ACHN (cell line): ENCODE data around the gene FBLN2.
"Not testable (repeated sequence)": the region's sequence is repeated elsewhere in the genome, so short reads cannot be mapped to it uniquely, and the experiment has no call there.

Experiments used
- DNase-seq: peaks from one replicate; pipeline ENCODE4 v3.0.0-alpha.2; 2015
- in situ Hi-C: cut with HindIII; loops from 2 replicates; pipeline ENCODE4 v1.10.0; 2017; ENCODE audit warnings: low sequenced_read_pairs, low pct_ligation_motif_present, low pct_unique_long_range_greater_than_20kb

FBLN2 gene

GRCh38 chr3:13548696-13549622 lies at the start of gene FBLN2:
TSS of gene FBLN2 (plus strand) at chr3:13549125. CDS start at chr3:13570356, 21,231 bp downstream.
- in situ Hi-C loops = no loop called here

GRCh38 chr3:13499246-13499645 lies 49.7 kb upstream of the FBLN2 start:
- in situ Hi-C loops, DNase-seq: not testable (repeated sequence)

More at GRCh38 chr3:13548696-13549622, at the start of gene FBLN2:
- DNase-seq = no peak

GRCh38 chr3:13500133-13500885 lies 48.6 kb upstream of the FBLN2 start:
- peak; percentile 10 for DNase-seq
- in situ Hi-C loops = no loop called here

GRCh38 chr3:13501056-13501455 lies 47.9 kb upstream of the FBLN2 start:
- DNase-seq = no peak
- in situ Hi-C loops = no loop called here

GRCh38 chr3:13501521-13501920 lies 47.4 kb upstream of the FBLN2 start:
- in situ Hi-C loops = no loop called here
- DNase-seq = no peak

GRCh38 chr3:13501958-13502790 lies 46.8 kb upstream of the FBLN2 start:
- no peak for DNase-seq
- in situ Hi-C loops = no loop called here

- no peak for DNase-seq
- in situ Hi-C loops = no loop called here
Measured at GRCh38 chr3:13502791-13503060, 46.2 kb upstream of the FBLN2 start.

GRCh38 chr3:13504161-13504831 lies 44.6 kb upstream of the FBLN2 start:
- no peak for DNase-seq
- in situ Hi-C loops = no loop called here

GRCh38 chr3:13505147-13506130 lies 43.5 kb upstream of the FBLN2 start:
- in situ Hi-C loops = no loop called here
- DNase-seq = no peak

GRCh38 chr3:13506239-13506638 lies 42.7 kb upstream of the FBLN2 start:
- in situ Hi-C loops = no loop called here
- DNase-seq = no peak

GRCh38 chr3:13506680-13507079 lies 42.2 kb upstream of the FBLN2 start:
- in situ Hi-C loops = no loop called here
- no peak for DNase-seq

- DNase-seq = no peak
- in situ Hi-C loops = no loop called here
Measured at GRCh38 chr3:13507247-13507569, 41.7 kb upstream of the FBLN2 start.

- DNase-seq = no peak
- in situ Hi-C loops = no loop called here
Measured at GRCh38 chr3:13507570-13508339, 41.2 kb upstream of the FBLN2 start.

- in situ Hi-C loops = no loop called here
- DNase-seq = no peak
Measured at GRCh38 chr3:13508496-13508895, 40.4 kb upstream of the FBLN2 start.

GRCh38 chr3:13509059-13509815 lies 39.7 kb upstream of the FBLN2 start:
- in situ Hi-C loops = no loop called here
- DNase-seq = no peak

- DNase-seq = no peak
- in situ Hi-C loops = no loop called here
Measured at GRCh38 chr3:13509816-13510192, 39.1 kb upstream of the FBLN2 start.
